GM12873 (cell line): ENCODE results near the gene HOXA4.

Experiments used
- TF ChIP-seq, protein P1 (sequence below): IDR thresholded peaks from 2 replicates; pipeline ENCODE4 v1.5.1; 2012; ENCODE audit warnings: low read depth, mild to moderate bottlenecking, moderate library complexity, low read length, control low read depth; ENCODE audit not compliant: insufficient read depth; ENCODE audit errors: missing control alignments

HOXA4 gene

DNA sequence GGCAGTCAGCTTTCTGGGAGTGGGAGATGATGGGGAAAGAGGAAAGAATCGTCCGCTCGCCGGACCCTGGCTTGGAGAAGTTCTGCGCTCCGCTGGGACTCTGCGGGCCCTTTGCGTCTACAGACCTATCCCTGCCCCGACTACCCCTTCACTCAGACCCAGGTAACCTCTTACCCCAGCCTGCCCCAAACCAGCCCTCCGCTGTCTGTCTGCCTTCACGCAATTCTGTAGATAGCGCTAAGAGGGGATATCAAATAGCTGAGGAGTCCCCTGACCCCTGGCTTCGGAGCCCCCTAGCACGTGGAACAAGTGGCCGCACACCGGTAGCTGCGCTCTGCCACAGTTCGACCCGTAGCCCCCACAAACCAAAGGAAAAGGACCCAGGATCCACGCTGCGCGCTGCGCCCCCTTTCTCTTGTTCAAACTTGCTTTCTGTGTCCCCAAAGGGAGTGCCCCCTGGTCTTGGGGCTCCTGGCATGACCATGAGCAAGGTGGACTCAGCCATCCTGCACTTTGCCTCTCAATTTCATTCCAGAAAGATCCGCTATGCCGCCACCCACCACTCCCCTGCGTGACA, 7.0 kb downstream of the HOXA4 start:
- TF ChIP-seq, protein P1, sequence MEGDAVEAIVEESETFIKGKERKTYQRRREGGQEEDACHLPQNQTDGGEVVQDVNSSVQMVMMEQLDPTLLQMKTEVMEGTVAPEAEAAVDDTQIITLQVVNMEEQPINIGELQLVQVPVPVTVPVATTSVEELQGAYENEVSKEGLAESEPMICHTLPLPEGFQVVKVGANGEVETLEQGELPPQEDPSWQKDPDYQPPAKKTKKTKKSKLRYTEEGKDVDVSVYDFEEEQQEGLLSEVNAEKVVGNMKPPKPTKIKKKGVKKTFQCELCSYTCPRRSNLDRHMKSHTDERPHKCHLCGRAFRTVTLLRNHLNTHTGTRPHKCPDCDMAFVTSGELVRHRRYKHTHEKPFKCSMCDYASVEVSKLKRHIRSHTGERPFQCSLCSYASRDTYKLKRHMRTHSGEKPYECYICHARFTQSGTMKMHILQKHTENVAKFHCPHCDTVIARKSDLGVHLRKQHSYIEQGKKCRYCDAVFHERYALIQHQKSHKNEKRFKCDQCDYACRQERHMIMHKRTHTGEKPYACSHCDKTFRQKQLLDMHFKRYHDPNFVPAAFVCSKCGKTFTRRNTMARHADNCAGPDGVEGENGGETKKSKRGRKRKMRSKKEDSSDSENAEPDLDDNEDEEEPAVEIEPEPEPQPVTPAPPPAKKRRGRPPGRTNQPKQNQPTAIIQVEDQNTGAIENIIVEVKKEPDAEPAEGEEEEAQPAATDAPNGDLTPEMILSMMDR, result no peak

DNA sequence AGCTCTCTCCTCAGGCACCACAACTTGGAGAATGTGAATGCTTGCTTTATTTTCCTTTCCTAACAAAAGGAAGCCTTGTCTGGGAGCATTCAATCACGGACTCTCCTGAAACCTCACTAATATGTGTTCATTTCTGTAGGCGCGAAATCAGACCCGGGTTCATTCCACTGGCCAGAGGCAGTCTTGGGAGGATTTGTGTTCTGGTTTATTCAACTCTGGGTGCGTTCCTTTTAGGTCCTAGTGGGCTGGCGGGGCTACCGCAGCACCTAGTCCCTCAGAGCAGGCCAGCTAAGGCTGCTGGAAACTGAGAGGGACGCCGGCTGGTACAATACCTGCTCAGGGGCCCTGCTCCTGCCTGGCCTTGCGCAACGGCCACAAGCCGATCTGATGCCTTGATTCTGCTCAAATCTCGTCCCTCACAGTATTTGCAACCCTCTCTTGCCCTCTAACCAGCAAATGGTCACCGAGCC, 7.5 kb downstream of the HOXA4 start:
- TF ChIP-seq, protein P1, result no peak

DNA sequence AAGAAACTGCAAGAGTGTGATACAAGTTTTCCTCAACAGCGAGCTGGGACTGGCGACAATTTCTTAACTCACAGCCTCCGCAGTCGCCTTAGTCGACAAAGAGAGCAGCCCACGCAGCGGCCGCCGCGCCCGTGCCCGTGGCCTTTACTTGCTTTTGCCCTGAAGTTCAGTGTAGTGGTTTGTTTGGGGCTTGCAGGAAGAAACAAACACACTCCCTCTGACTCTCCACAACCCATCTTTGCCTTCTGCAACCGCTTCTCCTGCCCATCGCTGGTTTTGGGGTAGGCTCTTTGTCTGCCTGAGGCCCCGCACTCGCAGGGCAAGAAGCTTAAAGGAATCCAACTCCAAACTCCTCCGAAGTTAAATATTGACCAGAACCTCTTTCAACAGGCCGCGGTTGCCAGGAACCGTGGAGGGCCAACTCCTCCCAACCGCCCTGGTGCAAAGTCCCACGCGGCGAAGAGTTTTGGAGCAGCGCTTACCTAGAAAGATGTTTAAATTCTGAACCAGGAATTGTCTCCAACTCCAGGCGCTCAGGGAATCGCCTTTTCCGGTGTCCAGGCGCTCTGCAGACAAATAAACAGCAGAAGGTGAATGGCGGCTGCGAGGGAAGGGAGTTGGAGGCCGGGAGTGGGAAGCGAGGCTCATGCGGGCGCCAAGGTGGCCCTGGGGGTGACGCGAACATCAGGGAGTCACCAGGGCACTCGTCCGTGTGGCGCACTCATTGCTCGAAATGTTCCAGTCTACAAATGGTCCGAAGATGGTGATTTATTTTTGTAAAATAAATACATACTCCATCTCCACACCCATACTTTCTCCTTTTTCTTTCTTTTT, 8.3 kb downstream of the HOXA4 start:
- TF ChIP-seq, protein P1, result no peak

DNA sequence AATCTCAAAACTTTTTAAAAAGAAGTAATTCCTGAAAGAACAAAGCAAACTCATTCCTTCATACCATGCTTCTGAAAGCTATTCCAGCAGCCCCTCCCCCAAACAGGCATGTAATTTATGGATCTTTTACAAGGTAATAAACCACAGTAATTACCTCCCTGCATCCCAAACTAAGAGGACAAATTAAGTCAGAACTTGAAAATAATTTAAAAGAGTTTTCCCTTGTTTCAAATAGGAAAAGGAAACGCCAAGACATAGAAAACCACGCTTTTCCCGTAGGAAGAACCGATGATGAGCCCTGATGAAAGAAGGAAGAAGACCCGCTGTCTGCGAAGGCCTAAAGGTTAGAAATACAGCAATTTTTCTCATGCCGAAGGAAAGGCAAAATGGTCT, 8.9 kb downstream of the HOXA4 start:
- TF ChIP-seq, protein P1, result no peak

DNA sequence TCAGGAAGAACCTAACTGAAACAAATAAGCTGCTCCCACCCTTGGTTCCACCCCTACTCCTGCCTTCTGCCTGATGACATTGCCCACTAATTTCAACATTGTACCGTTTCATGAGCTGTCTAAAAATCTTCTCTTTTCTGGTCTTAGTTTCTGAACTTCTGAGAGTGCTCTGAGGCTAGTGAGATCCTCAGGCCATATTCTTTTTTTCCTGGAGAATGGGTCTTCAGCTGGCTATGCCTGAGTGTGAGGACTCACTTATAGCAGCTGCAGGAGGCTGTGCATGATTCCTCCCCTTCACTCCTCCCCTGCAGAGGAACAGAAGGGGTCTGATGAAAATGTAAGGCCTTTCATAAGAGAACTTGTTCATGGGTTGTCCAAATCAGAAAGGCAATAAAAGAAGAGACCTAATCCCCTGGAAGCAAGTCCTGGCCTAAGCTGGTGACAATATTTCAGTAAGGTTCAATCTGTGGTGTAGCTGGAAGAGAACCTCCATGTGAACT, 11.1 kb downstream of the HOXA4 start:
- TF ChIP-seq, protein P1, result no peak

DNA sequence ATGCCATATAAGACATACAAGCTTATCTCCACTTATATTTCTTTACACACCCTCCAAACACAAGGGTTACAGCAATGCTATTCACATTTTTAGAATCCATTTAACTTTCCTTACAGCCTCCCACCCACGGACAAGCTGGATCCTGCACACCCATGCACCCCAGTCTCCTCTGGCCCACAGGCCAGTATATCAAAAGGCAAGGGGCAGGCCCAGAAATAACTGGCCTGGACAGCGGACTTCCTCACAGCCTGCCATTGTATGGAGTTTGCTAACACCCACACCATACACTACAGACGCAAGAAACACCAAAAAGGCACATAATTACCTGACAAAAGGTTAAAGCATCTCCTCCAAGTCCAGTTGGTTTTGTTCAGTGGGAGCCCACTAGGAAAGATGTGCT, 12.0 kb downstream of the HOXA4 start:
- TF ChIP-seq, protein P1, result no peak

DNA sequence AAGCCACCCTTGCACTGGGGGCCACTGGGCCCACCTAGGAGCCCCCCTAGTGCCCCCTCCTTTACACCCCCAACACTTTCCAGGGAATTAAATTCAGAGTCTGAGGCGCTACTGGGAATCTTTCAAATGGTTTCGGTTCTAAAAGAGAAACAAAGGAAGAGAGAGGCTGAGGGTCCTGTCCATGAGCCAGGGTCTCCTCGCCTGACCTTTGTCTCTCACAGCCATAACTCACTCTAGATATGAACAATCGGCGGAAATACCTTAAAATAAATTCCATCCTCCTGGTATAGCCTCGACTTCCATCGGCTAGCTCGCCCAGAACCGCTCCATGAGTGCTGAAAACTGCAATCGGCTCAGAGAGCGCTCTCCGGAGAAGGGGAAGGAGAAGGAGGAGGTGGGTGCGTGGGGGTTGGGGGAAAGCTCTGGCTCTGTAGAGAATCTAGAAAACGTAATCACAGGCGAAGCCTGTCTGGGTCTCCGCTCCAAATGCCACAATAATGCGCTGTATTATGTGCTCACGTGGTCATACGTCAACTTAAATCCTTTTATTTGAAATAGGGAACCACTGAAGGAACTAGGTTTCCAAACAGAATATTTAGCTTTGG, 12.6 kb downstream of the HOXA4 start:
- TF ChIP-seq, protein P1, result no peak
